Measurements from ENCODE around the gene ANK3. TPM values are rescaled to one million over a fixed set of nuclear protein-coding genes. Genes with fewer than 3 reads are reported as not detected.

The ANK3 gene
- polyA plus RNA-seq, 1 experiment, result 0.13 TPM

DNA sequence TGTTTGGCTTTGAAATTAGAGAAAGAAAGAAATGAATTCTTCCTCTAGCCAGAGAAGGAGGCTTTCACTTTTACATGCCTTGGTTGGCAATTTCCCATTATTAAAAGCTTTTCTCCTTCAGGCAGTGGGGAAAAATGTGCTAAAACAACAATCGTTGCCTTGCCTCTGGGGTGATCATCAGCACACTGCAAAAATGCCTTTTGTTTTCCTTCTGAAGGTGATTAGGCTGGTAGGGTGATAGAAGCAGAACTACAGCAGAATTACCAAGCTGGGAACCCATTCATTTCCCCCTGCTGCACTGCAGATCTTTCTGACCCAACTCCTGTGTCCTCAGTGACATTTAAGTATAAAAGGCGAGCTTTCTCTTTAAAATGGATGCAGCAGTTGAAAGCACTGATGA, 22.2 kb downstream of the ANK3 start:
- TF ChIP-seq, protein P1, sequence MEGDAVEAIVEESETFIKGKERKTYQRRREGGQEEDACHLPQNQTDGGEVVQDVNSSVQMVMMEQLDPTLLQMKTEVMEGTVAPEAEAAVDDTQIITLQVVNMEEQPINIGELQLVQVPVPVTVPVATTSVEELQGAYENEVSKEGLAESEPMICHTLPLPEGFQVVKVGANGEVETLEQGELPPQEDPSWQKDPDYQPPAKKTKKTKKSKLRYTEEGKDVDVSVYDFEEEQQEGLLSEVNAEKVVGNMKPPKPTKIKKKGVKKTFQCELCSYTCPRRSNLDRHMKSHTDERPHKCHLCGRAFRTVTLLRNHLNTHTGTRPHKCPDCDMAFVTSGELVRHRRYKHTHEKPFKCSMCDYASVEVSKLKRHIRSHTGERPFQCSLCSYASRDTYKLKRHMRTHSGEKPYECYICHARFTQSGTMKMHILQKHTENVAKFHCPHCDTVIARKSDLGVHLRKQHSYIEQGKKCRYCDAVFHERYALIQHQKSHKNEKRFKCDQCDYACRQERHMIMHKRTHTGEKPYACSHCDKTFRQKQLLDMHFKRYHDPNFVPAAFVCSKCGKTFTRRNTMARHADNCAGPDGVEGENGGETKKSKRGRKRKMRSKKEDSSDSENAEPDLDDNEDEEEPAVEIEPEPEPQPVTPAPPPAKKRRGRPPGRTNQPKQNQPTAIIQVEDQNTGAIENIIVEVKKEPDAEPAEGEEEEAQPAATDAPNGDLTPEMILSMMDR (IDR thresholded peaks at IDR 0.05; ENCODE audit: insufficient read depth, low read depth, low read length), result no peak
- no peak overlapping the region for H3K4me3 ChIP-seq (ENCODE audit: low read depth, low read length)
- ChIA-PET POLR2A (interaction anchor here (0.9 kb wide), 1 partner anchor 16 kb away, joined by 3 read pairs; no protein-coding TSS in a partner anchor), CTCF (interaction anchor here (0.8 kb wide), 1 partner anchor 149 kb away, joined by 4 read pairs; no protein-coding TSS in a partner anchor)
- no peak for DNase-seq (ENCODE audit: low read depth)
- no peaks in the 10 kb centered on the region for H3K27me3 ChIP-seq (ENCODE audit: control insufficient read depth, insufficient read depth, low read length)
- no peaks in the 10 kb centered on the region for H3K36me3 ChIP-seq (ENCODE audit: control insufficient read depth, insufficient read depth, low read length)

DNA sequence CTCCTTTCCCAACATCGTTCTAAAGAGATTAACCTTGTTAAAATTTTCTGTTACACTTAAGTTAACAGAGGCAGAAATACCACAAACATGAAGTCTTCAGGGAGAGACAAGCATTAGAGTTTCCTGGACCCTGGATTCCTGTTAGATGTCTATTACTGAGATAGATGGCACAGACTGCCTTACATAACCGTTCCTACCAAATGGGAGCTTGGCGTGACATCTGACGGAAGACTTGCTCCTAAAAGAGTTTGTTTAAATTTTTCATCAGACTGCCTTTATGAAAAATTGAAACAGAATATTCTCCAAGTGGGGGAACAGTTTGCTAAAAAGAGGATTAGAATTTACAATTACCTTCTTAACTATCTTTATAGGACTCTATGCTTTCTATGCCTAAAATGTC, 22.7 kb downstream of the ANK3 start:
- Histone ChIP-seq H3K27me3 (ENCODE audit: control insufficient read depth, insufficient read depth, low read length) (no peaks in the 10 kb centered on the region), H3K36me3 (ENCODE audit: control insufficient read depth, insufficient read depth, low read length) (no peaks in the 10 kb centered on the region), H3K4me3 (ENCODE audit: low read depth, low read length) (no peak overlapping the region)
- CTCF ChIA-PET, result no interaction called here
- TF ChIP-seq, protein P1 (IDR thresholded peaks at IDR 0.05; ENCODE audit: insufficient read depth, low read depth, low read length), result no peak
- POLR2A ChIA-PET, result interaction anchor here (0.9 kb wide), 1 partner anchor 17 kb away, joined by 3 read pairs; no protein-coding TSS in a partner anchor
- DNase-seq (ENCODE audit: low read depth), result no peak

DNA sequence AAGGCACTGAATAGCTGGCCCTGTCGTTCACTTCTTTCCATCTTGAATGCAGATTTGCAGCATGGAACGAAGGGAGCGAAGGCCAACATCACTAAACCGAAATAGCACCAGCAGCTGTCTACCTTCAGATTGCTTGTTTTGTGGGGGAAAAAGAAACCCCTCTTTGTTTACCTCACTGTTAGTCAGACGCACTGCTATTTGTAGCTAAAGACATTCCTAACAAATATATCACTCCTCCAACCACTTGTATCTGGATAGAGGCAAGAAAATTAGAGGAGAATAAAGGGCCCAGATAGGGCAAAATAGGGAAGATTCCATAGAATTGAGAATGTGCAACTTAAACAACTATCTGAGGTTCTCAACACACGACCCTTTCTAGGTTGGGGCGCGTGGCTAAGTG, 26.5 kb downstream of the ANK3 start:
- H3K36me3 ChIP-seq (ENCODE audit: control insufficient read depth, insufficient read depth, low read length), result no peaks in the 10 kb centered on the region
- TF ChIP-seq, protein P1 (IDR thresholded peaks at IDR 0.05; ENCODE audit: insufficient read depth, low read depth, low read length), result no peak
- no peaks in the 10 kb centered on the region; the same call in 1 of the 2 replicates for H3K27me3 ChIP-seq (ENCODE audit: control insufficient read depth, insufficient read depth, low read length)
- ChIA-PET POLR2A (no interaction called here), CTCF (interaction anchor here (0.6 to 1.2 kb wide), 2 partner anchors 50 to 132 kb away, joined by 3 read pairs; no protein-coding TSS in a partner anchor)
- no peak for DNase-seq (ENCODE audit: low read depth)
- H3K4me3 ChIP-seq (ENCODE audit: low read depth, low read length), result no peak overlapping the region

DNA sequence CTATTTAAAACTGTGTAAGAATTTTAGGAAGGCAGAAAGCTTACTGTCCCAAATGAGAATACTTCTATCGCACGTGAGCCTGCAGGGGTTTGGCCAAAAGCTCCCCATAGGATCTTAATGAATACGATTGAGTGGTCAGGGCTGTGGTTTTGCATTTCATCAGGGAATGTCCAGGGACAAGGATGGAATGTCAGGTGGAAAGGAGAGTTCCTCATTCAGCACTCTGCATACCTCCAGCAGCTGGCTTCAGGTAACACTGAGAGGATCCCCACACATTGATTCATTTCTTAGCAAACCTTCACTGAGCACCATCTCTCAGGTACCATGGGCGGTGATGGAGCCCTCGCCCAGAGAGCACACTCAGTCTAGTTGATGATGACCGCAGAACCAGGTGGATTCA, 27.2 kb downstream of the ANK3 start:
- no peak overlapping the region for H3K4me3 ChIP-seq (ENCODE audit: low read depth, low read length)
- no peaks in the 10 kb centered on the region for H3K36me3 ChIP-seq (ENCODE audit: control insufficient read depth, insufficient read depth, low read length)
- H3K27me3 ChIP-seq (ENCODE audit: control insufficient read depth, insufficient read depth, low read length), result no peaks in the 10 kb centered on the region; the same call in 1 of the 2 replicates
- ChIA-PET POLR2A (no interaction called here), CTCF (interaction anchor here (0.9 to 1.2 kb wide), 2 partner anchors 12 to 50 kb away, joined by 3 read pairs; no protein-coding TSS in a partner anchor)
- TF ChIP-seq, protein P1 (IDR thresholded peaks at IDR 0.05; ENCODE audit: insufficient read depth, low read depth, low read length), result no peak
- DNase-seq (ENCODE audit: low read depth), result no peak

DNA sequence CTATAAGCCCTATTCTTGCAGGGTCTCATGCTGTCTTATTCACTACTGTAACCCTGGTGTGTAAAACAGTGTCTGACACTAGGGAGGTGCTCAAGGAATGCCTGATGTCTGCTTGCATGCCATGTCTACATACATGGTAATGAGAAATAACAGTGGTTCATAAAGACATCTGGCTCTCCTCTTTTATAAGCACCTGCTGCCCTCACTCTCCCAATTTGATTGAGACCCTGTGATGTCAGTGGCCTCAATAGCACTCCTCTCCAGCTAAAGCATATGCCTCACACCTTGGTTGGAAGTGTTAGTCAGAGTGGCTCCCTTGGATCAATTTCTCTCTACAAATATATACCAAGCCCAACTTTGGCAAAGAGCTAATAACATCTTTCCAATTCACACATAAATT, 30.6 kb downstream of the ANK3 start:
- ChIA-PET CTCF (interaction anchor here (0.8 kb wide), 1 partner anchor 10 kb away, joined by 3 read pairs; no protein-coding TSS in a partner anchor), POLR2A (no interaction called here)
- H3K27me3 ChIP-seq (ENCODE audit: control insufficient read depth, insufficient read depth, low read length), result no peaks in the 10 kb centered on the region; the same call in 1 of the 2 replicates
- H3K36me3 ChIP-seq (ENCODE audit: control insufficient read depth, insufficient read depth, low read length), result no peaks in the 10 kb centered on the region
- DNase-seq (ENCODE audit: low read depth), result no peak
- no peak overlapping the region for H3K4me3 ChIP-seq (ENCODE audit: low read depth, low read length)
- TF ChIP-seq, protein P1 (IDR thresholded peaks at IDR 0.05; ENCODE audit: insufficient read depth, low read depth, low read length), result no peak

Data from BJ (cell line).